Measurements from ENCODE around the gene SRGN. TPM values are rescaled to one million over a fixed set of nuclear protein-coding genes. Genes with fewer than 3 reads are reported as not detected.

The SRGN gene
- total and polyA plus RNA-seq, 2 of the 8 experiments (the other 6 are each of a cell fraction or from before 2014, with no cell fraction given): 0.06 TPM; not detected in 1

DNA sequence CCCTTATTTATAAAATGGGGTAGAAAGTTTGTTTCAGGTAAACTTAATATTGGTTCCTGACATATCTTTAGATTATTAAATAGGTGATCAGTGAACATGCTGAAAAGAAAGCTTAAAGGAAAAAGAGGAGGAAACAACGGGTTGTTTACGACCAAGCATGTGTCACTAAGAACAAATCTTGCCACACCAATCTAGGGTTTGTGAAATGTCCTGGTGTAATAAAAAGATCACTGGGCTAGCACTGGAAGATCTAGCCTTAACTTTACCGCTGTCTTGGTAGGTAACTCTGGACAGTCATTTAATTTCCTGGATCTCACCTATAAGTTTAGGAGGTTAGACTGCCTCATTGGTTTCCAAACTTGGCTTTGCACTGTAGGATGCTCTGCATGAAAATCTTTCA lies 55.1 kb downstream of the SRGN start:
- no peak overlapping the region for H3K27ac ChIP-seq (ENCODE audit: low read depth, low read length)
- no peak overlapping the region for H4K91ac ChIP-seq (replicated peaks; ENCODE audit: insufficient read length, low read length)
- no peaks in the 10 kb centered on the region; the same call in 1 of the 2 replicates for H3K79me1 ChIP-seq (ENCODE audit: low read depth, low read length)
- no peaks in the 10 kb centered on the region for H3K23me2 ChIP-seq (ENCODE audit: low read depth, low read length)
- no peak for FAIRE-seq
- no peak overlapping the region for H2BK12ac ChIP-seq (ENCODE audit: low read depth, low read length)
- no peak overlapping the region for H2BK15ac ChIP-seq (ENCODE audit: low read length)
- no peak overlapping the region for H3K9ac ChIP-seq (replicated peaks in 1 of 4; ENCODE audit: extremely low read depth in 1 of 4, low read depth in 3 of 4, low read length in 3 of 4)
- CTCF ChIA-PET (ENCODE audit: partially characterized antibody): no interaction called here
- no peak overlapping the region for H3K4me2 ChIP-seq (ENCODE audit: insufficient read depth in 1 of 2, low read depth in 2 of 2, low read length in 2 of 2)
- no peak overlapping the region for H2AK5ac ChIP-seq (ENCODE audit: low read depth, low read length)
- peaks cover 2 to 9% of the 10 kb centered on the region in 2 experiments for H4K20me1 ChIP-seq (replicated peaks in 1 of 2; ENCODE audit: control insufficient read depth in 1 of 2, insufficient read depth in 2 of 2, low read length in 2 of 2)
- no peaks in the 10 kb centered on the region for H3K36me3 ChIP-seq (ENCODE audit: control insufficient read depth in 2 of 4, insufficient read depth in 4 of 4, low read length in 3 of 4)
- no peak overlapping the region for H3K23ac ChIP-seq (ENCODE audit: insufficient read length)
- H3K79me2 ChIP-seq (ENCODE audit: control insufficient read depth in 1 of 2, insufficient read depth in 2 of 2, low read length in 2 of 2): peaks cover 0 to 44% of the 10 kb centered on the region in 2 experiments; a peak in 2 of 4 replicates
- H2BK5ac ChIP-seq (ENCODE audit: low read depth, low read length): no peak overlapping the region
- H3K18ac ChIP-seq (ENCODE audit: extremely low read depth, low read length): no peak overlapping the region
- H3K4me1 ChIP-seq (replicated peaks in 1 of 4; ENCODE audit: control insufficient read depth in 3 of 4, insufficient read depth in 4 of 4, low read length in 3 of 4): no peaks in the 10 kb centered on the region
- POLR2A ChIA-PET (ENCODE audit: partially characterized antibody): no interaction called here
- no peak overlapping the region for H2BK120ac ChIP-seq (replicated peaks; ENCODE audit: low read depth, low read length)
- no peak overlapping the region for H3K4me3 ChIP-seq (ENCODE audit: extremely low read depth in 1 of 4, insufficient read depth in 2 of 4, low read depth in 3 of 4, low read length in 4 of 4)
- H3K14ac ChIP-seq (ENCODE audit: insufficient read length): no peak overlapping the region
- 62% methylated on average over 3 of the region's 3 CpGs; no CpG with 5 or more reads in 1 of the 2 experiments for WGBS, 2 experiments (ENCODE audit: extremely low coverage in 1 of 2, insufficient coverage in 1 of 2, insufficient read length in 1 of 2, insufficient replicate concordance in 2 of 2, low coverage in 1 of 2, low lambda C conversion rate in 2 of 2, missing lambda C conversion rate in 1 of 2)
- no peak overlapping the region for H4K5ac ChIP-seq (ENCODE audit: insufficient read length, low read depth, low read length)
- TF ChIP-seq RAD21 (IDR thresholded peaks at IDR 0.05 in 1 of 2, conservative IDR thresholded peaks at IDR 0.05 in 1 of 2; ENCODE audit: low read depth in 2 of 2, low read length in 2 of 2) (no peak), PHF8 (conservative IDR thresholded peaks at IDR 0.05; ENCODE audit: low read depth, low read length) (no peak), TBP (IDR thresholded peaks at IDR 0.05; ENCODE audit: low read depth, low read length) (no peak), MAFK (IDR thresholded peaks at IDR 0.05; ENCODE audit: low read depth, low read length) (no peak), HDAC2 (IDR thresholded peaks at IDR 0.05; ENCODE audit: borderline replicate concordance in 1 of 2, low read depth in 2 of 2, low read length in 2 of 2) (no peak), CREB1 (IDR thresholded peaks at IDR 0.05) (no peak)
- TF ChIP-seq, protein P1, sequence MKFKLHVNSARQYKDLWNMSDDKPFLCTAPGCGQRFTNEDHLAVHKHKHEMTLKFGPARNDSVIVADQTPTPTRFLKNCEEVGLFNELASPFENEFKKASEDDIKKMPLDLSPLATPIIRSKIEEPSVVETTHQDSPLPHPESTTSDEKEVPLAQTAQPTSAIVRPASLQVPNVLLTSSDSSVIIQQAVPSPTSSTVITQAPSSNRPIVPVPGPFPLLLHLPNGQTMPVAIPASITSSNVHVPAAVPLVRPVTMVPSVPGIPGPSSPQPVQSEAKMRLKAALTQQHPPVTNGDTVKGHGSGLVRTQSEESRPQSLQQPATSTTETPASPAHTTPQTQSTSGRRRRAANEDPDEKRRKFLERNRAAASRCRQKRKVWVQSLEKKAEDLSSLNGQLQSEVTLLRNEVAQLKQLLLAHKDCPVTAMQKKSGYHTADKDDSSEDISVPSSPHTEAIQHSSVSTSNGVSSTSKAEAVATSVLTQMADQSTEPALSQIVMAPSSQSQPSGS (IDR thresholded peaks at IDR 0.05; ENCODE audit: low read length): no peak
- H3K9me3 ChIP-seq (ENCODE audit: insufficient read depth in 2 of 2, low read depth in 1 of 2, low read length in 1 of 2): no peaks in the 10 kb centered on the region
- H2AFZ ChIP-seq (ENCODE audit: low read length): no peak overlapping the region
- no peaks in the 10 kb centered on the region for H3K27me3 ChIP-seq (replicated peaks in 1 of 4; ENCODE audit: control insufficient read depth in 3 of 4, extremely low read depth in 1 of 4, insufficient read depth in 3 of 4, low read length in 3 of 4)
- H4K8ac ChIP-seq (ENCODE audit: extremely low read depth, insufficient read depth, low read length): no peak overlapping the region
- no peak overlapping the region for H3K4ac ChIP-seq (replicated peaks; ENCODE audit: insufficient read length, low read depth, low read length)
- no peak for DNase-seq (ENCODE audit: low read depth in 1 of 2, low spot score in 2 of 2)
- H3K56ac ChIP-seq (replicated peaks; ENCODE audit: insufficient read length, low read depth, low read length): no peak overlapping the region
- no peak overlapping the region for H2BK20ac ChIP-seq (ENCODE audit: low read length)
